ENCODE data around the gene MED16.

- TF ChIP-seq POLR2A (IDR thresholded peaks at IDR 0.05; ENCODE audit: low read depth) (no peak), CTCF (IDR thresholded peaks at IDR 0.05) (no peak), EP300 (IDR thresholded peaks at IDR 0.05) (no peak)
These were observed 17.6 kb downstream of the MED16 start for GRCh38 chr19:875265-875879.
